SH-SY5Y (cell line): ENCODE data around the gene DNAJC7.

ENCODE experiments used
- GATA2 ChIP-seq: IDR thresholded peaks from 2 replicates; pipeline ENCODE4 v1.6.1; 2011; ENCODE audit warnings: mild to moderate bottlenecking, low read depth, low read length
- GATA3 ChIP-seq: IDR thresholded peaks from 2 replicates; pipeline ENCODE4 v1.6.1; 2011; ENCODE audit warnings: low read depth, mild to moderate bottlenecking, low read length, moderate library complexity

DNAJC7 gene

GRCh38 chr17:42051013-42051400 is 33.8 kb upstream of the DNAJC7 start:
- TF ChIP-seq GATA3 (no peak), GATA2 (no peak)

GRCh38 chr17:42050393-42051012 is 33.3 kb upstream of the DNAJC7 start, which contains the start of gene C17orf113:
Gene C17orf113, minus strand, starts transcription at chr17:42050601. Its CDS starts 7,225 bp downstream, at chr17:42043376.
- TF ChIP-seq GATA2, result no peak

- no peak for TF ChIP-seq GATA3
- TF ChIP-seq GATA2, result no peak
Observed at GRCh38 chr17:42049834-42050392, 32.7 kb upstream of the DNAJC7 start.

GRCh38 chr17:42047343-42047742 is 30.1 kb upstream of the DNAJC7 start:
- TF ChIP-seq GATA3, result no peak
- TF ChIP-seq GATA2, result no peak

- TF ChIP-seq GATA3 (no peak), GATA2 (no peak)
Observed at GRCh38 chr17:42045719-42046118, 28.5 kb upstream of the DNAJC7 start.

- TF ChIP-seq GATA3, result no peak
- TF ChIP-seq GATA2, result no peak
Observed at GRCh38 chr17:42042598-42043319, 25.5 kb upstream of the DNAJC7 start.

GRCh38 chr17:42041619-42042018 is 24.4 kb upstream of the DNAJC7 start:
- TF ChIP-seq GATA2, result no peak
- TF ChIP-seq GATA3, result no peak

- TF ChIP-seq GATA3 (no peak), GATA2 (no peak)
Observed at GRCh38 chr17:42040818-42041217, 23.6 kb upstream of the DNAJC7 start.

GRCh38 chr17:42039794-42040763 is 22.8 kb upstream of the DNAJC7 start:
- TF ChIP-seq GATA3, result no peak
- TF ChIP-seq GATA2, result no peak

GRCh38 chr17:42038221-42038973 is 21.2 kb upstream of the DNAJC7 start:
- TF ChIP-seq GATA2 (no peak), GATA3 (no peak)

- TF ChIP-seq GATA3 (no peak), GATA2 (no peak)
Observed at GRCh38 chr17:42034059-42034458, 16.8 kb upstream of the DNAJC7 start.

GRCh38 chr17:42031584-42031983 is 14.3 kb upstream of the DNAJC7 start:
- TF ChIP-seq GATA3 (no peak), GATA2 (no peak)

- TF ChIP-seq GATA2, result no peak
- no peak for TF ChIP-seq GATA3
Observed at GRCh38 chr17:42028791-42029127, 11.5 kb upstream of the DNAJC7 start.
